GM12878 (cell line): Measurements from ENCODE around the gene COL21A1.

ENCODE experiments used
- BCL11A ChIP-seq: IDR thresholded peaks from 2 replicates; pipeline ENCODE4 v1.6.1; 2011; ENCODE audit warnings: low read depth, low read length
- CEBPB ChIP-seq, 2 experiments: fragments of 150-350 bp in 1 of 2; IDR thresholded peaks; 2 replicates each; pipeline ENCODE4 v1.6.1; 2012 to 2014; ENCODE audit warnings: low read depth in 2 of 2, low read length in 2 of 2, borderline replicate concordance in 1 of 2, inconsistent platforms in 1 of 2
- CTCF ChIP-seq, 3 experiments: IDR thresholded peaks in 2 of 3; conservative IDR thresholded peaks in 1 of 3; 2 replicates each; pipeline ENCODE4 v1.5.1; 2011; ENCODE audit warnings: low read depth in 3 of 3, low read length in 3 of 3, mild to moderate bottlenecking in 3 of 3, control low read depth in 2 of 3, moderate library complexity in 2 of 3, inconsistent platforms in 1 of 3, mixed read lengths in 1 of 3; ENCODE audit not compliant: control insufficient read depth in 2 of 3, insufficient read depth in 1 of 3; ENCODE audit errors: extremely low read depth in 1 of 3
- JUND ChIP-seq: IDR thresholded peaks from 2 replicates; pipeline ENCODE4 v1.6.1; 2012; ENCODE audit warnings: low read depth, mild to moderate bottlenecking, low read length, improper control_type of control experiment, moderate library complexity
- MEF2B ChIP-seq: fragments of 450-650 bp; IDR thresholded peaks from 2 replicates; pipeline ENCODE4 v1.6.1; 2018; ENCODE audit warnings: mild to moderate bottlenecking, moderate library complexity; ENCODE audit not compliant: partially characterized antibody, poor library complexity, severe bottlenecking
- PKNOX1 ChIP-seq: fragments of 450-650 bp; IDR thresholded peaks from 2 replicates; pipeline ENCODE4 v1.6.1; 2016; ENCODE audit warnings: mild to moderate bottlenecking
- POLR2A ChIP-seq: IDR thresholded peaks from 2 replicates; pipeline ENCODE4 v1.6.1; 2011; ENCODE audit warnings: low read depth, mild to moderate bottlenecking, low read length
- POLR2AphosphoS5 ChIP-seq: IDR thresholded peaks from 2 replicates; pipeline ENCODE4 v1.6.1; 2011; ENCODE audit warnings: mild to moderate bottlenecking, low read length, inconsistent platforms
- SP1 ChIP-seq: IDR thresholded peaks from one replicate; pipeline ENCODE4 v1.6.1; 2011; ENCODE audit warnings: low read depth, low read length
- TBL1XR1 ChIP-seq: IDR thresholded peaks from 2 replicates; pipeline ENCODE4 v1.6.1; 2012; ENCODE audit warnings: low read depth, low read length, improper control_type of control experiment
- YY1 ChIP-seq: IDR thresholded peaks from 2 replicates; pipeline ENCODE4 v1.6.1; 2011; ENCODE audit warnings: low read depth, mild to moderate bottlenecking, low read length
- ZBTB11 ChIP-seq: fragments of 450-650 bp; formaldehyde crosslinking; IDR thresholded peaks from 2 replicates; pipeline ENCODE4 v1.5.0; 2022; ENCODE audit warnings: mild to moderate bottlenecking, missing genetic modification characterization

- TF ChIP-seq CTCF (IDR thresholded peaks at IDR 0.05 in 2 of 3, conservative IDR thresholded peaks at IDR 0.05 in 1 of 3; ENCODE audit: control insufficient read depth in 2 of 3, extremely low read depth in 1 of 3, insufficient read depth in 1 of 3, low read depth in 3 of 3, low read length in 3 of 3): no peak
- TF ChIP-seq SP1: no peak
- TF ChIP-seq JUND: no peak
- no peak for TF ChIP-seq YY1
- TF ChIP-seq ZBTB11 (CRISPR knock-in tag): no peak
- no peak for TF ChIP-seq POLR2A
- TF ChIP-seq POLR2AphosphoS5: no peak
- TF ChIP-seq CEBPB (IDR thresholded peaks at IDR 0.05; ENCODE audit: borderline replicate concordance in 1 of 2, low read depth in 2 of 2, low read length in 2 of 2): no peak
- no peak for TF ChIP-seq MEF2B
- TF ChIP-seq PKNOX1: no peak
- TF ChIP-seq TBL1XR1: no peak
- TF ChIP-seq BCL11A: no peak
Observed at GRCh38 chr6:56147766-56148165, 99.6 kb downstream of the COL21A1 start.
